IPS DF 4.7 (cell line): ENCODE data around the gene SETDB2.

Source experiments
- DNase-seq: peaks from one replicate; pipeline ENCODE4 v3.0.0-alpha.2; 2013; ENCODE audit warnings: low spot score; ENCODE audit errors: extremely low read depth

SETDB2 gene

GRCh38 chr13:49429121-49429520, 15.0 kb upstream of the SETDB2 start:
- no peak for DNase-seq

GRCh38 chr13:49435992-49436391, 8.1 kb upstream of the SETDB2 start:
- no peak for DNase-seq

GRCh38 chr13:49436890-49437289, 7.2 kb upstream of the SETDB2 start:
- DNase-seq = no peak

GRCh38 chr13:49437705-49438104, 6.4 kb upstream of the SETDB2 start:
- no peak for DNase-seq

- DNase-seq = no peak
Observed at GRCh38 chr13:49439609-49440008, 4.5 kb upstream of the SETDB2 start.

- DNase-seq = no peak
Observed at GRCh38 chr13:49441312-49441711, 2.8 kb upstream of the SETDB2 start.

GRCh38 chr13:49441846-49442245, 2.2 kb upstream of the SETDB2 start:
- DNase-seq = no peak

GRCh38 chr13:49443357-49443703, 744 bp upstream of the SETDB2 start:
- DNase-seq = no peak

GRCh38 chr13:49444524-49445395, 686 bp downstream of the SETDB2 start:
- DNase-seq = no peak

- no peak for DNase-seq
Observed at GRCh38 chr13:49446473-49446872, 2.4 kb downstream of the SETDB2 start.

- no peak for DNase-seq
Observed at GRCh38 chr13:49448753-49449152, 4.7 kb downstream of the SETDB2 start.

- DNase-seq = no peak
Observed at GRCh38 chr13:49450105-49450819, 6.2 kb downstream of the SETDB2 start.

- no peak for DNase-seq
Observed at GRCh38 chr13:49452725-49453457, 8.8 kb downstream of the SETDB2 start.

- no peak for DNase-seq
Observed at GRCh38 chr13:49453465-49453864, 9.4 kb downstream of the SETDB2 start.

GRCh38 chr13:49454388-49455006, 10.4 kb downstream of the SETDB2 start:
- no peak for DNase-seq

GRCh38 chr13:49455007-49455398, 10.9 kb downstream of the SETDB2 start:
- no peak for DNase-seq

- no peak for DNase-seq
Observed at GRCh38 chr13:49456156-49456555, 12.1 kb downstream of the SETDB2 start.

- no peak for DNase-seq
Observed at GRCh38 chr13:49457221-49457620, 13.1 kb downstream of the SETDB2 start.

- no peak for DNase-seq
Observed at GRCh38 chr13:49459580-49459979, 15.5 kb downstream of the SETDB2 start.

- DNase-seq = no peak
Observed at GRCh38 chr13:49464085-49464484, 20.0 kb downstream of the SETDB2 start.

GRCh38 chr13:49464621-49465325, 20.7 kb downstream of the SETDB2 start:
- DNase-seq = no peak
